ENCODE data around the gene ACTBL2.

- TF ChIP-seq CTCF (conservative IDR thresholded peaks at IDR 0.05; ENCODE audit: low read depth, low read length) (no peak), EZH2phosphoT487 (IDR thresholded peaks at IDR 0.05; ENCODE audit: borderline replicate concordance, low read length) (no peak), EZH2 (IDR thresholded peaks at IDR 0.05; ENCODE audit: low read length, unreplicated experiment) (no peak)
These were observed 47.3 kb upstream of the ACTBL2 start for GRCh38 chr5:57529864-57530263.

Measured in PC-3 (cell line).